Endothelial cell of umbilical vein (primary cell): Measurements from ENCODE around the gene FBXO34. TPM values are rescaled to one million over a fixed set of nuclear protein-coding genes. Genes with fewer than 3 reads are reported as not detected.

ENCODE experiments used
- BruUV-seq: library from RNA; stranded (reverse); fragments of 400-500 nt; replicated peaks from 2 replicates; lab custom pipeline; 2021; lab: Mats Ljungman, UMichigan
- CTCF ChIA-PET: fragments of 300-600, 350-600 bp; sonication (Branson Sonifier 250); formaldehyde crosslinking; loops from one replicate; lab custom pipeline; 2021; ENCODE audit warnings: antibody characterized with exemption, inconsistent platforms; lab: Charles Lee
- POLR2A ChIA-PET: fragments of 300-600, 350-600 bp; sonication (Branson Sonifier 250); formaldehyde crosslinking; loops from one replicate; lab custom pipeline; 2021; ENCODE audit warnings: antibody characterized with exemption, inconsistent platforms; lab: Charles Lee
- DNase-seq: peaks from one replicate; pipeline ENCODE4 v3.0.0-alpha.2; 2011; ENCODE audit warnings: low read depth, low spot score
- FAIRE-seq: peaks from 2 replicates; lab custom pipeline; 2011; peaks lifted over from hg19 to GRCh38; lab: Jason Lieb, UNC
- H2AFZ ChIP-seq: 2 replicates; pipeline ENCODE4 v1.6.0; 2012; ENCODE audit warnings: low read depth, low read length, control low read depth, inconsistent platforms
- H3K27ac ChIP-seq: 2 replicates; pipeline ENCODE4 v1.5.1; 2011; ENCODE audit warnings: low read depth, mild to moderate bottlenecking, control low read depth, low read length, moderate library complexity; ENCODE audit not compliant: insufficient read depth
- H3K27me3 ChIP-seq, 2 experiments: 2 replicates each; pipeline versions ENCODE4 v1.6.0 to v1.6.1; 2011; ENCODE audit warnings: low read length in 2 of 2, mixed read lengths in 1 of 2; ENCODE audit not compliant: control insufficient read depth in 2 of 2, insufficient read depth in 2 of 2
- H3K36me3 ChIP-seq, 2 experiments: 2 replicates in 1 of 2; 3 replicates in 1 of 2; pipeline ENCODE4 v1.5.1; 2011; ENCODE audit warnings: low read length in 2 of 2, mild to moderate bottlenecking in 1 of 2, moderate library complexity in 1 of 2; ENCODE audit not compliant: control insufficient read depth in 2 of 2, insufficient read depth in 2 of 2; ENCODE audit errors: extremely low read depth in 1 of 2
- H3K4me1 ChIP-seq: 3 replicates; pipeline ENCODE4 v1.5.1; 2011; ENCODE audit warnings: mild to moderate bottlenecking, low read length; ENCODE audit not compliant: control insufficient read depth, insufficient read depth; ENCODE audit errors: extremely low read depth
- H3K4me2 ChIP-seq: 2 replicates; pipeline ENCODE4 v1.6.1; 2011; ENCODE audit warnings: low read length, control low read depth, mixed read lengths; ENCODE audit not compliant: insufficient read depth
- H3K4me3 ChIP-seq, 3 experiments: fragments of 200-600 bp in 1 of 3; sonication (generic), shearing (Covaris generic) in 1 of 3; replicated peaks in 1 of 3; 2 replicates each; pipeline ENCODE4 v1.5.1; 2011 to 2016; ENCODE audit warnings: control low read depth in 3 of 3, low read length in 3 of 3, mild to moderate bottlenecking in 2 of 3, inconsistent platforms in 1 of 3, low read depth in 1 of 3, moderate library complexity in 1 of 3; ENCODE audit not compliant: insufficient read depth in 1 of 3
- H3K79me2 ChIP-seq: 2 replicates; pipeline ENCODE4 v1.6.0; 2012; ENCODE audit warnings: low read length, inconsistent platforms; ENCODE audit not compliant: control insufficient read depth, insufficient read depth
- H3K9ac ChIP-seq: replicated peaks from 2 replicates; pipeline ENCODE3; 2011; ENCODE audit warnings: low read length, control low read depth; ENCODE audit not compliant: insufficient read depth; ENCODE audit errors: extremely low read depth
- H3K9me1 ChIP-seq: replicated peaks from 3 replicates; pipeline ENCODE4 v1.6.0; 2011; ENCODE audit warnings: mild to moderate bottlenecking, low read length; ENCODE audit not compliant: control insufficient read depth, insufficient read depth; ENCODE audit errors: extremely low read depth
- H3K9me3 ChIP-seq: replicated peaks from 2 replicates; pipeline ENCODE4 v1.5.1; 2012; ENCODE audit warnings: low read length, inconsistent platforms; ENCODE audit not compliant: control insufficient read depth, insufficient read depth
- H4K20me1 ChIP-seq: replicated peaks from 2 replicates; pipeline ENCODE3; 2011; ENCODE audit warnings: mild to moderate bottlenecking, low read length; ENCODE audit not compliant: control insufficient read depth, insufficient read depth; ENCODE audit errors: extremely low read depth
- EZH2 ChIP-seq: IDR thresholded peaks from 2 replicates; pipeline ENCODE4 v1.6.1; 2012; ENCODE audit warnings: borderline replicate concordance, low read depth, mild to moderate bottlenecking, moderate library complexity, low read length, inconsistent platforms; ENCODE audit not compliant: severe bottlenecking
- FOS ChIP-seq: IDR thresholded peaks from 2 replicates; pipeline ENCODE4 v1.6.1; 2011; ENCODE audit warnings: mild to moderate bottlenecking, low read length, moderate library complexity, borderline replicate concordance; ENCODE audit not compliant: insufficient read depth
- GATA2 ChIP-seq: IDR thresholded peaks from 2 replicates; pipeline ENCODE4 v1.7.0; 2011; ENCODE audit warnings: low read depth, mild to moderate bottlenecking, moderate library complexity, mixed read lengths, low read length; ENCODE audit not compliant: insufficient read length, insufficient read depth
- JUN ChIP-seq: IDR thresholded peaks from 2 replicates; pipeline ENCODE4 v1.6.1; 2011; ENCODE audit warnings: borderline replicate concordance, low read depth; ENCODE audit not compliant: insufficient read length, insufficient read depth
- MYC ChIP-seq: IDR thresholded peaks from one replicate; pipeline ENCODE4 v1.6.1; 2011; ENCODE audit warnings: mild to moderate bottlenecking, low read depth, low read length
- POLR2A ChIP-seq: IDR thresholded peaks from 2 replicates; pipeline ENCODE4 v1.6.1; 2012; ENCODE audit warnings: low read depth, mild to moderate bottlenecking, control low read depth, low read length
- POLR2AphosphoS5 ChIP-seq: IDR thresholded peaks from 2 replicates; pipeline ENCODE4 v1.6.1; 2012; ENCODE audit warnings: low read depth, mild to moderate bottlenecking, control low read depth, low read length, moderate library complexity; ENCODE audit not compliant: insufficient read depth
- dilution Hi-C: fragments of 300-500 bp; cut with MboI; formaldehyde crosslinking; loops from one replicate; pipeline ENCODE4 v1.15.0; 2019; ENCODE audit warnings: low sequenced_read_pairs; ENCODE audit not compliant: extremely low pct_ligation_motif_present
- intact Hi-C: fragments of 100-400 bp; cut with micrococcal nuclease; formaldehyde crosslinking; loops from one replicate; pipeline ENCODE4 v1.10.0; 2022
- polyA plus RNA-seq, 4 experiments: library from polyadenylated mRNA; depleted of rRNA in 3 of 4; stranded (reverse) in 3 of 4; unstranded in 1 of 4; fragments of >200 nt; gene quantifications; 2 replicates each; pipeline versions ENCODE4 v1.2.1 to v1.2.3, GENCODE V29; 2011 to 2012; ENCODE audit warnings: missing spikeins in 1 of 4
- total RNA-seq: library from RNA; stranded (reverse); gene quantifications from 2 replicates; pipeline ENCODE4 v1.2.3, GENCODE V29; 2021
- TF ChIP-seq, protein P1 (sequence below): IDR thresholded peaks from 2 replicates; pipeline ENCODE4 v1.6.1; 2011; ENCODE audit not compliant: insufficient read depth, insufficient read length
- TF ChIP-seq, protein P2 (sequence below), 2 donors: IDR thresholded peaks; 1 replicate in 1 of 2; 2 replicates in 1 of 2; pipeline ENCODE4 v1.5.1; 2011; ENCODE audit warnings: low read length in 2 of 2, mild to moderate bottlenecking in 2 of 2, moderate library complexity in 2 of 2, control low read depth in 1 of 2, inconsistent platforms in 1 of 2, low read depth in 1 of 2; ENCODE audit not compliant: insufficient read depth in 1 of 2; ENCODE audit errors: extremely low read depth in 1 of 2

The FBXO34 gene
- total and polyA plus RNA-seq, 2 donors (not counting 3 experiments of a cell fraction or from before 2014, with no cell fraction given): 8.5 to 14.2 TPM

DNA sequence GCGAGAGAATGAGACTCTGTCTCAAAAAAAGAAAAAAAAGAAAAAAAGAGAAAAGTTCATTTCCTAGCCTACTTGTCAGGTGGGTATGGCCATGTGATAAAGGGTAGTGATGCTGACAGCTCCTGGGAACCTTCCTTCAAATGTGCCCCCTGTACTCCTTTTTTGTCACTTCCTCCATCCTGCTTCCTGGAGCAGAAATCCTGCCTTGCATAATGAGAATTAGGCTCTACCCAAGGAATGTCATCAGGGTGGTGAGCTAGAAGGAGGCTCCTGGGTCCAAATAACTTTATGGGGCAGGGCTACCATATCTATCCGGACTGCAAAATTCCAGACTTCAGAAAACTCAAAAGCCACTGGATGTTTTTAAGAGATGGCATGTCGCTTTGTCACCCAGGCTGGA is 27.8 kb upstream of the FBXO34 start:
- POLR2A ChIA-PET: no interaction called here
- no peak overlapping the region for H3K9ac ChIP-seq
- no peaks in the 10 kb centered on the region for H3K4me1 ChIP-seq
- no peak overlapping the region for H3K4me2 ChIP-seq
- H4K20me1 ChIP-seq: no peaks in the 10 kb centered on the region
- intact Hi-C loops: no loop called here
- DNase-seq (no peak), FAIRE-seq (no peak)
- no peaks in the 10 kb centered on the region for H3K36me3 ChIP-seq
- H3K27ac ChIP-seq: no peak overlapping the region
- H2AFZ ChIP-seq: no peak overlapping the region
- H3K9me1 ChIP-seq: no peaks in the 10 kb centered on the region
- H3K27me3 ChIP-seq: peaks cover 26 to 35% of the 10 kb centered on the region in 2 experiments
- CTCF ChIA-PET: interaction anchor here (0.7 to 1.2 kb wide), 3 partner anchors 10 to 111 kb away, joined by 3 read pairs; no protein-coding TSS in a partner anchor
- no peaks in the 10 kb centered on the region for H3K79me2 ChIP-seq
- dilution Hi-C loops: no loop called here
- H3K9me3 ChIP-seq: no peaks in the 10 kb centered on the region
- TF ChIP-seq POLR2A (no peak), MYC (no peak), EZH2 (no peak), FOS (no peak), JUN (no peak), POLR2AphosphoS5 (no peak), GATA2 (no peak)
- TF ChIP-seq, protein P1, sequence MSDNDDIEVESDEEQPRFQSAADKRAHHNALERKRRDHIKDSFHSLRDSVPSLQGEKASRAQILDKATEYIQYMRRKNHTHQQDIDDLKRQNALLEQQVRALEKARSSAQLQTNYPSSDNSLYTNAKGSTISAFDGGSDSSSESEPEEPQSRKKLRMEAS: no peak
- TF ChIP-seq, protein P2, sequence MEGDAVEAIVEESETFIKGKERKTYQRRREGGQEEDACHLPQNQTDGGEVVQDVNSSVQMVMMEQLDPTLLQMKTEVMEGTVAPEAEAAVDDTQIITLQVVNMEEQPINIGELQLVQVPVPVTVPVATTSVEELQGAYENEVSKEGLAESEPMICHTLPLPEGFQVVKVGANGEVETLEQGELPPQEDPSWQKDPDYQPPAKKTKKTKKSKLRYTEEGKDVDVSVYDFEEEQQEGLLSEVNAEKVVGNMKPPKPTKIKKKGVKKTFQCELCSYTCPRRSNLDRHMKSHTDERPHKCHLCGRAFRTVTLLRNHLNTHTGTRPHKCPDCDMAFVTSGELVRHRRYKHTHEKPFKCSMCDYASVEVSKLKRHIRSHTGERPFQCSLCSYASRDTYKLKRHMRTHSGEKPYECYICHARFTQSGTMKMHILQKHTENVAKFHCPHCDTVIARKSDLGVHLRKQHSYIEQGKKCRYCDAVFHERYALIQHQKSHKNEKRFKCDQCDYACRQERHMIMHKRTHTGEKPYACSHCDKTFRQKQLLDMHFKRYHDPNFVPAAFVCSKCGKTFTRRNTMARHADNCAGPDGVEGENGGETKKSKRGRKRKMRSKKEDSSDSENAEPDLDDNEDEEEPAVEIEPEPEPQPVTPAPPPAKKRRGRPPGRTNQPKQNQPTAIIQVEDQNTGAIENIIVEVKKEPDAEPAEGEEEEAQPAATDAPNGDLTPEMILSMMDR (IDR thresholded peaks at IDR 0.05; ENCODE audit: extremely low read depth in 1 of 2, insufficient read depth in 1 of 2, low read depth in 1 of 2, low read length in 2 of 2): no peak
- no TSS peak for BruUV-seq
- H3K4me3 ChIP-seq: no peak overlapping the region
